OCI-LY3 (cell line): ENCODE data around the gene IBA57.

ENCODE experiments used
- H2AFZ ChIP-seq: fragments of 200-600, 300-600 bp; shearing (Covaris generic); 2 replicates; pipeline ENCODE4 v1.6.0; 2014; ENCODE audit warnings: antibody characterized with exemption, low read depth, low read length
- H3K27ac ChIP-seq: fragments of 200-600, 300-600 bp; sonication (generic); 2 replicates; pipeline ENCODE4 v1.5.1; 2014; ENCODE audit warnings: mild to moderate bottlenecking, low read length, moderate library complexity, mixed read lengths
- H3K27me3 ChIP-seq: fragments of 200-600, 300-600 bp; sonication (generic); 2 replicates; pipeline ENCODE4 v1.6.1; 2014; ENCODE audit warnings: low read depth, low read length, mixed read lengths
- H3K36me3 ChIP-seq: fragments of 200-600, 300-600 bp; sonication (generic); replicated peaks from 2 replicates; pipeline ENCODE3; 2014; ENCODE audit warnings: low read depth, low read length, mixed read lengths
- H3K4me1 ChIP-seq: fragments of 300-600, 200-600 bp; sonication (generic); 2 replicates; pipeline ENCODE4 v1.6.1; 2014; ENCODE audit warnings: low read length, mixed read lengths
- H3K4me2 ChIP-seq: fragments of 200-600, 300-600 bp; sonication (generic); 2 replicates; pipeline ENCODE4 v1.6.1; 2014; ENCODE audit warnings: low read length, mixed read lengths
- H3K4me3 ChIP-seq: fragments of 300-600, 200-600 bp; sonication (generic); 2 replicates; pipeline ENCODE4 v1.5.1; 2014; ENCODE audit warnings: antibody characterized with exemption, mild to moderate bottlenecking, low read length, moderate library complexity
- H3K79me2 ChIP-seq: fragments of 300-600, 200-600 bp; shearing (Covaris generic); 2 replicates; pipeline ENCODE4 v1.6.1; 2014; ENCODE audit warnings: mild to moderate bottlenecking, low read length, mixed read lengths
- H3K9ac ChIP-seq: fragments of 300-600, 200-600 bp; shearing (Covaris generic); 2 replicates; pipeline ENCODE4 v1.6.0; 2014; ENCODE audit warnings: mild to moderate bottlenecking, low read length, moderate library complexity
- H3K9me3 ChIP-seq: fragments of 200-600, 300-600 bp; shearing (Covaris generic); 2 replicates; pipeline ENCODE4 v1.6.1; 2014; ENCODE audit warnings: low read length, mixed read lengths; ENCODE audit not compliant: insufficient read depth
- H4K20me1 ChIP-seq: fragments of 200-600, 300-600 bp; sonication (generic); 2 replicates; pipeline ENCODE4 v1.6.1; 2016; ENCODE audit warnings: low read length, mixed read lengths; ENCODE audit not compliant: insufficient read depth
- CTCF ChIP-seq: fragments of 200-600, 300-600 bp; sonication (generic); IDR thresholded peaks from 2 replicates; pipeline ENCODE4 v1.5.1; 2014; ENCODE audit warnings: antibody characterized with exemption, low read length, low read depth
- EZH2phosphoT487 ChIP-seq: fragments of 200-600 bp; shearing (Covaris generic); IDR thresholded peaks from 2 replicates; pipeline ENCODE4 v1.6.1; 2018; ENCODE audit warnings: antibody characterized with exemption, mixed run types, low read depth

IBA57 gene

DNA sequence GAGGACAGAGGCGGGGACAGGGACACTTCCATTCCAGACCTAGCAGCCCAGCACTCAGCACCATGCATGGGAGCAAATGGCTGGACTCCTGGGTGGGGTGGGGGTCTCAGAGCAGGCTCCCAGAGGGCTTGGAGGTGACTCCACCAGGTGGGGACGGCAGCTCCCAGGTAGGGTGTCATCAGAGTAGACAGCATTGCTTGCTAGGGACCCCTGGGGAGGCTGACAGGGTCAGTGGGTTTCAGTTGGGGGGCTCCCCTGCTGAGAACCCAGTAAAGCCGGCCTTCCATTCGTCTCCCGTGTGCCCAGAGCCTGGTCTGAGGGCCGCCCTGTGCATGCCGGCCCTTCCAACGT is 20.6 kb upstream of the IBA57 start:
- H3K4me2 ChIP-seq = no peak overlapping the region

GRCh38 chr1:228145463-228146416 is 19.9 kb upstream of the IBA57 start:
- H3K27me3 ChIP-seq = no peaks in the 10 kb centered on the region
- no peak overlapping the region for H2AFZ ChIP-seq
- TF ChIP-seq EZH2phosphoT487 (no peak), CTCF (no peak)
- peaks cover 39% of the 10 kb centered on the region for H4K20me1 ChIP-seq
- H3K36me3 ChIP-seq = peaks cover 12% of the 10 kb centered on the region
- no peak overlapping the region for H3K27ac ChIP-seq
- no peak overlapping the region for H3K4me2 ChIP-seq
- H3K9me3 ChIP-seq = no peaks in the 10 kb centered on the region
- H3K79me2 ChIP-seq = peaks cover 60% of the 10 kb centered on the region
- peaks cover 7% of the 10 kb centered on the region for H3K4me1 ChIP-seq
- no peak overlapping the region for H3K4me3 ChIP-seq
- H3K9ac ChIP-seq = no peak overlapping the region

More for the DNA sequence above, 20.6 kb upstream of the IBA57 start:
- no peak overlapping the region for H3K4me3 ChIP-seq
- TF ChIP-seq EZH2phosphoT487 (no peak), CTCF (no peak)
- H3K79me2 ChIP-seq = peaks cover 66% of the 10 kb centered on the region
- H3K9me3 ChIP-seq = no peaks in the 10 kb centered on the region
- H3K4me1 ChIP-seq = peaks cover 7% of the 10 kb centered on the region
- H3K36me3 ChIP-seq = peaks cover 12% of the 10 kb centered on the region
- no peak overlapping the region for H2AFZ ChIP-seq
- H3K27ac ChIP-seq = no peak overlapping the region
- no peaks in the 10 kb centered on the region for H3K27me3 ChIP-seq
- H4K20me1 ChIP-seq = peaks cover 39% of the 10 kb centered on the region
- H3K9ac ChIP-seq = no peak overlapping the region

DNA sequence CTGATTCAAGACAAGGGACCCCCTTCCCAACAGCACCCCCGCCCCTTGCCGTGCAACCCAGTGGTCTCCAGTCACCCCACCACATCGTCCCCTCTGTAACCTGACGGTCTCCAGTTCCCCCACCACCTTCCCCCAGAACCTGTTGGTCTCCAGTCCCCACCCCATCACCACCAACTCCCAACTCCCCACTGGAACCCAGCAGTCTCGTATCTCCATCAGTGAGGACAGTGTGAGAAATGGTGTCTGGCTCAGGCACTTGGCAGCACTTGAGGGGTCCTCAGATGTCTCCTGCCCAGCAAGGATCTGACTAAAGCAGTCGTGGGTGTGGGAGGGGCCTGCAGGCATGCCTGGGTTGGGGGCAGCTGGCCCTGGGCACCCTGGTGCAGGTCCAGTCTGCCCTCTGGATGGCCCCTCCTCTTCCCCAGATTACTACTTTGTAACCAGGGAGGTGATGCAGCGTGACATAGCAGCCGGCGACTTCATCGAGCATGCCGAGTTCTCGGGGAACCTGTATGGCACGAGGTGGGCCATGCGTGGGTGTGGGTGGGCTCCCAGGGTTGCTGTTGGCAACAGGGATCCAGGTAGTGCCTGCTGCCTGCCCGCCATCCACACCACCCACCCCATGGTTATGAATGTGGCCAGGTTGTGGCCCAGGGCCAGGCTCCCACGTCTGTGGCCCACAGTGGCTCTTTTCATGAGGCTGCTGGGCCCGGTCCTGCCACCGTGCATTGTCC is 19.0 kb upstream of the IBA57 start:
- Histone ChIP-seq H2AFZ (no peak overlapping the region), H3K4me2 (no peak overlapping the region), H3K27me3 (no peaks in the 10 kb centered on the region), H3K9me3 (no peaks in the 10 kb centered on the region), H3K79me2 (peaks cover 51% of the 10 kb centered on the region), H3K27ac (no peak overlapping the region), H3K4me1 (peaks cover 3% of the 10 kb centered on the region), H3K9ac (no peak overlapping the region), H3K36me3 (peaks cover 10% of the 10 kb centered on the region), H3K4me3 (no peak overlapping the region), H4K20me1 (peaks cover 35% of the 10 kb centered on the region)
- TF ChIP-seq EZH2phosphoT487 (no peak), CTCF (no peak)

DNA sequence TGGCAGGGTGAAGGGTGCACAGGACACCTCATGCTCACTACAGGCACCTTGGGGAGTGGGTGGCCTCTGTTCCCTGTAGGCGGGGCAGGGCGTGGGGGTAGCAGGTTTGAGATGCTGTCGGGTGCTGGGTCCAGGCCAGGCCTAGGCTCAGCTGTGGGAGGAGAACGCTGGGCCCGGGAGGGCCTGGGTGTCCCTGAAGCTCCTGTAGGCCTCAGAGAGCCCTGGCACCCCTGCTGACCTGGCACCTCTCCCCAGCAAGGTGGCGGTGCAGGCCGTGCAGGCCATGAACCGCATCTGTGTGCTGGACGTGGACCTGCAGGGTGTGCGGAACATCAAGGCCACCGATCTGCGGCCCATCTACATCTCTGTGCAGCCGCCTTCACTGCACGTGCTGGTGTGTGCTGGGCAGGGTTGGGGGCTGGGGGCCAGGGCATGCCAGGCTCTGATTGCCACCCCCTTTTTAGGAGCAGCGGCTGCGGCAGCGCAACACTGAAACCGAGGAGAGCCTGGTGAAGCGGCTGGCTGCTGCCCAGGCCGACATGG is 18.4 kb upstream of the IBA57 start:
- Histone ChIP-seq H3K79me2 (peaks cover 45% of the 10 kb centered on the region), H3K9me3 (no peaks in the 10 kb centered on the region), H3K4me3 (no peak overlapping the region), H3K9ac (no peak overlapping the region), H4K20me1 (peaks cover 29% of the 10 kb centered on the region), H3K4me2 (no peak overlapping the region), H2AFZ (no peak overlapping the region), H3K4me1 (no peaks in the 10 kb centered on the region), H3K36me3 (peaks cover 6% of the 10 kb centered on the region), H3K27ac (no peak overlapping the region), H3K27me3 (no peaks in the 10 kb centered on the region)
- no peak for TF ChIP-seq CTCF
- no peak for TF ChIP-seq EZH2phosphoT487
